Epidermal melanocyte (primary cell): ENCODE measurements around the gene AKAP13.
"Not testable (repeated sequence)": the region's sequence is repeated elsewhere in the genome, so short reads cannot be mapped to it uniquely, and the experiment has no call there.

ENCODE experiments used
- DNase-seq: peaks from one replicate; pipeline ENCODE4 v3.0.0; 2011; ENCODE audit warnings: low spot score; ENCODE audit not compliant: insufficient read length

AKAP13 gene

GRCh38 chr15:85562824-85563223 lies 182.4 kb downstream of the AKAP13 start:
- DNase-seq, result no peak

- DNase-seq, result no peak
Observed at GRCh38 chr15:85563328-85563727, 182.9 kb downstream of the AKAP13 start.

- DNase-seq, result no peak
Observed at GRCh38 chr15:85563731-85564130, 183.3 kb downstream of the AKAP13 start.

GRCh38 chr15:85564686-85565085 lies 184.3 kb downstream of the AKAP13 start:
- no peak for DNase-seq

- DNase-seq, result no peak
Observed at GRCh38 chr15:85568261-85568808, 187.9 kb downstream of the AKAP13 start.

GRCh38 chr15:85570336-85570735 lies 189.9 kb downstream of the AKAP13 start:
- DNase-seq, result no peak

- DNase-seq, result no peak
Observed at GRCh38 chr15:85571780-85572179, 191.4 kb downstream of the AKAP13 start.

GRCh38 chr15:85576392-85576791 lies 196.0 kb downstream of the AKAP13 start:
- DNase-seq, result no peak

GRCh38 chr15:85578941-85579701 lies 198.7 kb downstream of the AKAP13 start:
- DNase-seq, result no peak

- DNase-seq, result no peak
Observed at GRCh38 chr15:85579957-85580694, 199.7 kb downstream of the AKAP13 start.

- DNase-seq, result no peak
Observed at GRCh38 chr15:85580879-85581278, 200.5 kb downstream of the AKAP13 start.

GRCh38 chr15:85581495-85581894 lies 201.1 kb downstream of the AKAP13 start:
- DNase-seq, result no peak

- no peak for DNase-seq
Observed at GRCh38 chr15:85582131-85583079, 202.0 kb downstream of the AKAP13 start.

- no peak for DNase-seq
Observed at GRCh38 chr15:85583442-85583841, 203.0 kb downstream of the AKAP13 start.

- DNase-seq, result no peak
Observed at GRCh38 chr15:85583923-85584390, 203.6 kb downstream of the AKAP13 start.

GRCh38 chr15:85584872-85585271 lies 204.5 kb downstream of the AKAP13 start:
- no peak for DNase-seq

GRCh38 chr15:85586196-85586595 lies 205.8 kb downstream of the AKAP13 start:
- DNase-seq, result not testable (repeated sequence)

- no peak for DNase-seq
Observed at GRCh38 chr15:85587707-85588411, 207.5 kb downstream of the AKAP13 start.

- no peak for DNase-seq
Observed at GRCh38 chr15:85588677-85589076, 208.3 kb downstream of the AKAP13 start.

GRCh38 chr15:85589851-85590250 lies 209.4 kb downstream of the AKAP13 start:
- DNase-seq, result no peak

GRCh38 chr15:85591622-85592021 lies 211.2 kb downstream of the AKAP13 start:
- DNase-seq, result no peak
